GM21381 (cell line): ENCODE measurements around the gene UBB.
A peak's percentile ranks its signal among the peaks of the same experiment; 100 is the strongest.

ENCODE experiments used
- ATAC-seq: cut with Tn5 transposase; IDR thresholded peaks from one replicate; pipeline ENCODE4 v1.9.1; 2021; ENCODE audit warnings: mild to moderate bottlenecking, moderate library complexity; ENCODE audit not compliant: unreplicated experiment

UBB gene

GRCh38 chr17:16417399-16417798 lies 36.5 kb downstream of the UBB start:
- no peak for ATAC-seq

- no peak for ATAC-seq
These were observed 37.2 kb downstream of the UBB start for GRCh38 chr17:16417896-16418684.

GRCh38 chr17:16418685-16419068 lies 37.8 kb downstream of the UBB start:
- ATAC-seq: no peak

GRCh38 chr17:16419074-16419928 lies 38.4 kb downstream of the UBB start:
- peak; percentile 43 for ATAC-seq

- ATAC-seq: no peak
These were observed 39.0 kb downstream of the UBB start for GRCh38 chr17:16419929-16420271.

GRCh38 chr17:16422416-16422815 lies 41.5 kb downstream of the UBB start:
- ATAC-seq: no peak

GRCh38 chr17:16423226-16423872 lies 42.5 kb downstream of the UBB start:
- ATAC-seq: no peak

- ATAC-seq: no peak
These were observed 44.3 kb downstream of the UBB start for GRCh38 chr17:16425202-16425601.

- ATAC-seq: no peak
These were observed 45.1 kb downstream of the UBB start for GRCh38 chr17:16425698-16426659.

GRCh38 chr17:16427020-16427419 lies 46.1 kb downstream of the UBB start:
- no peak for ATAC-seq

- ATAC-seq: no peak
These were observed 47.4 kb downstream of the UBB start for GRCh38 chr17:16428098-16428882.

- ATAC-seq: no peak
These were observed 48.2 kb downstream of the UBB start for GRCh38 chr17:16429083-16429482.

GRCh38 chr17:16430650-16431049 lies 49.8 kb downstream of the UBB start:
- ATAC-seq: no peak

GRCh38 chr17:16432017-16432416 lies 51.1 kb downstream of the UBB start:
- no peak for ATAC-seq
